Right lobe of liver (tissue), 6 donors: ENCODE results near the gene ZDHHC1. TPM values are rescaled to one million over a fixed set of nuclear protein-coding genes. Genes with fewer than 3 reads are reported as not detected.

Source experiments
- ATAC-seq, 4 donors: fragments of 200-7000 bp; cut with Tn5 transposase; one replicate each; pipeline ENCODE4 v1.9.1; 2020; ENCODE audit warnings: mild to moderate bottlenecking in 4 of 4, moderate library complexity in 4 of 4
- DNase-seq, 3 donors: peaks; one replicate each; pipeline ENCODE4 v3.0.0-alpha.2; 2020
- H3K27ac ChIP-seq, 3 donors: fragments of 200-600 bp; one replicate each; pipeline ENCODE4 v1.8.0; 2022
- H3K27me3 ChIP-seq, 2 donors: fragments of 200-600 bp; one replicate each; pipeline ENCODE4 v1.8.0; 2022
- H3K36me3 ChIP-seq, 4 donors: fragments of 200-600 bp; sonication (generic) in 1 of 4; one replicate each; pipeline versions ENCODE4 v1.5.1 to v1.8.0; 2017 to 2022; ENCODE audit warnings: control low read depth in 1 of 4
- H3K4me1 ChIP-seq, 4 donors: fragments of 200-600 bp; sonication (generic) in 1 of 4; one replicate each; pipeline versions ENCODE4 v1.5.1 to v1.8.0; 2017 to 2022; ENCODE audit warnings: control low read depth in 1 of 4
- H3K4me3 ChIP-seq, 3 donors: fragments of 200-600 bp; one replicate each; pipeline ENCODE4 v1.8.0; 2022
- H3K9me3 ChIP-seq, 4 donors: fragments of 200-600 bp; sonication (generic) in 1 of 4; one replicate each; pipeline versions ENCODE4 v1.5.1 to v1.8.0; 2017 to 2022; ENCODE audit warnings: control low read depth in 1 of 4
- POLR2A ChIP-seq: fragments of 450-650 bp; IDR thresholded peaks from one replicate; pipeline ENCODE4 v1.6.1; 2017; ENCODE audit warnings: antibody characterized with exemption, mild to moderate bottlenecking
- WGBS: methylation state at CpG from one replicate; pipeline ENCODE4 v1.1.6; 2018; ENCODE audit warnings: low coverage, low lambda C conversion rate; ENCODE audit not compliant: insufficient coverage; ENCODE audit errors: missing lambda C conversion rate; 5-methylcytosine and 5-hydroxymethylcytosine counted together
- intact Hi-C, 2 donors: fragments of 100-400 bp; cut with DNase I; formaldehyde crosslinking; loops; one replicate each; pipeline versions ENCODE4 v1.11.2 to v1.14.1; 2022
- total RNA-seq, 6 experiments: library from RNA; depleted of rRNA in 2 of 6; stranded (reverse); fragments of >200 nt in 2 of 6; fragmentation: NEBNext Ultra II Directional in 3 of 6; extraction: Animal tissue kit (Norgen Biotek cat#: 25700) in 3 of 6; gene quantifications; one replicate each; pipeline versions ENCODE4 v1.1.0 to v1.2.4, GENCODE V29; 2016 to 2023
- TF ChIP-seq, protein P1 (sequence below), 4 donors: fragments of 200-600 bp in 3 of 4; fragments of 450-650 bp in 1 of 4; IDR thresholded peaks; one replicate each; pipeline versions ENCODE4 v1.5.1 to v1.8.0; 2016 to 2022; ENCODE audit warnings: antibody characterized with exemption in 4 of 4, mild to moderate bottlenecking in 2 of 4
- donor health status: DM: no; HTN: yes; CAD: no.
- donor health status: DM: no; HTN: no; CAD: no.
- donor health status: DM: no; HTN: no; CAD: no.
- donor health status: DM: no; HTN: yes; CAD: no.
- donor health status: DM: no; HTN: yes; CAD: no.

The ZDHHC1 gene
- total RNA-seq, 6 experiments from 2014 or later = 1.2 to 4.0 (median 1.8) TPM

DNA sequence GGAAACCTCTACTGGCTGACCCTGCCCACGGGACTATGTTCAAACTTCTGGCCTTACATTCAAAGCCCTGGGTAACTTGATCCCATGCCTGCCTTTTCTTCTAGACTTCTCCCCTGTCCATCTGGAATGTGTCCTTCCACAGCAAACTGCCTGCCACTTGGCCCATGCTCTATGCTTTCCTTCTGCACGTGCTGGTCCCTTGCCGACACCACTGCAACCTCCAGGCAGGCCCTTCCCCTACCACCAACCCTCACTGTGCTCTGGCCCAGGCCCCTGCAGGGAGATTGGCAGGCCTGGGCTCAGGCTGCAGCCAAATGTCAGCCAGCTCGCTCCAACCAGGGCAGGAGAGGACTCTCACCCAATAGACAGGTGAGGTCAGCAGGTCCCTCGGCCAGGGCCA, 25.6 kb upstream of the ZDHHC1 start:
- TF ChIP-seq, protein P1, sequence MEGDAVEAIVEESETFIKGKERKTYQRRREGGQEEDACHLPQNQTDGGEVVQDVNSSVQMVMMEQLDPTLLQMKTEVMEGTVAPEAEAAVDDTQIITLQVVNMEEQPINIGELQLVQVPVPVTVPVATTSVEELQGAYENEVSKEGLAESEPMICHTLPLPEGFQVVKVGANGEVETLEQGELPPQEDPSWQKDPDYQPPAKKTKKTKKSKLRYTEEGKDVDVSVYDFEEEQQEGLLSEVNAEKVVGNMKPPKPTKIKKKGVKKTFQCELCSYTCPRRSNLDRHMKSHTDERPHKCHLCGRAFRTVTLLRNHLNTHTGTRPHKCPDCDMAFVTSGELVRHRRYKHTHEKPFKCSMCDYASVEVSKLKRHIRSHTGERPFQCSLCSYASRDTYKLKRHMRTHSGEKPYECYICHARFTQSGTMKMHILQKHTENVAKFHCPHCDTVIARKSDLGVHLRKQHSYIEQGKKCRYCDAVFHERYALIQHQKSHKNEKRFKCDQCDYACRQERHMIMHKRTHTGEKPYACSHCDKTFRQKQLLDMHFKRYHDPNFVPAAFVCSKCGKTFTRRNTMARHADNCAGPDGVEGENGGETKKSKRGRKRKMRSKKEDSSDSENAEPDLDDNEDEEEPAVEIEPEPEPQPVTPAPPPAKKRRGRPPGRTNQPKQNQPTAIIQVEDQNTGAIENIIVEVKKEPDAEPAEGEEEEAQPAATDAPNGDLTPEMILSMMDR (IDR thresholded peaks at IDR 0.05) = no peak
- no peak for TF ChIP-seq POLR2A
- Histone ChIP-seq H3K27me3 (no peaks in the 10 kb centered on the region), H3K4me1 (peaks cover 5 to 58% (median 38%) of the 10 kb centered on the region in 4 donors), H3K9me3 (no peaks in the 10 kb centered on the region), H3K27ac (no peak overlapping the region), H3K4me3 (no peak overlapping the region), H3K36me3 (peaks cover 0 to 3% (median 0%) of the 10 kb centered on the region in 4 donors)
- WGBS = 48% methylated on average over 2 of the region's 5 CpGs
- DNase-seq = peak; percentile 53 to 86 (median 82)
- intact Hi-C loops = no loop called here
- peak in 3 of 4 donors; percentile 28 to 56 (median 32) for ATAC-seq

DNA sequence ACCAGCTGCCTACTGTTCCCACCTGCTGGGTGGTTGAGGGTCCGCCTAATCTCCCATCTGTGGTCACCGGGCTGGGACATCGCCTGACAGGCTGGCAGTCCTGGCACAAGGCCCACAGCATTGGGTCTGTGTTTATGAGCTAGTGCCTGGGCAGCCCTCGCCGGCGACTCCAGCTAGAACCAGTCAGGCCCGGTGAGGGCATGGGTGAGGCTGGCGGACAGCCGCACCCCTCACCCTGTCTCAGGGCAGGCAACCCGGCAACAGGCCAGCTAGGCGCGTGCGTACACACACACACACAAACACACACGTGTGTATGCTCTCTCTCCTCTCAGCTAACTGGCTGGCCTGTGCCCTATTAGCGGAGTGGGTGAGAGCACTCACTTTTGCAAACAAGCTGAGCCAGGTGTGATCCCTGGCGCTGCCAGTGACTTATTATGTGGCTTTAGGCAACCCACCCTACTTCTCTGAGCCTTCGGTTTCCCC, 25.0 kb upstream of the ZDHHC1 start:
- intact Hi-C loops = no loop called here
- H3K9me3 ChIP-seq = no peaks in the 10 kb centered on the region
- no peaks in the 10 kb centered on the region for H3K27me3 ChIP-seq
- TF ChIP-seq POLR2A = no peak
- TF ChIP-seq, protein P1 (IDR thresholded peaks at IDR 0.05) = no peak
- H3K4me1 ChIP-seq = peaks cover 5 to 52% (median 32%) of the 10 kb centered on the region in 4 donors
- peaks cover 0 to 3% (median 0%) of the 10 kb centered on the region in 4 donors for H3K36me3 ChIP-seq
- no peak overlapping the region for H3K4me3 ChIP-seq
- WGBS = 27% methylated on average over 6 of the region's 17 CpGs
- H3K27ac ChIP-seq = no peak overlapping the region
- DNase-seq (peak; percentile 74 to 87 (median 81)), ATAC-seq (peak in 3 of 4 donors; percentile 35 to 48 (median 37))

DNA sequence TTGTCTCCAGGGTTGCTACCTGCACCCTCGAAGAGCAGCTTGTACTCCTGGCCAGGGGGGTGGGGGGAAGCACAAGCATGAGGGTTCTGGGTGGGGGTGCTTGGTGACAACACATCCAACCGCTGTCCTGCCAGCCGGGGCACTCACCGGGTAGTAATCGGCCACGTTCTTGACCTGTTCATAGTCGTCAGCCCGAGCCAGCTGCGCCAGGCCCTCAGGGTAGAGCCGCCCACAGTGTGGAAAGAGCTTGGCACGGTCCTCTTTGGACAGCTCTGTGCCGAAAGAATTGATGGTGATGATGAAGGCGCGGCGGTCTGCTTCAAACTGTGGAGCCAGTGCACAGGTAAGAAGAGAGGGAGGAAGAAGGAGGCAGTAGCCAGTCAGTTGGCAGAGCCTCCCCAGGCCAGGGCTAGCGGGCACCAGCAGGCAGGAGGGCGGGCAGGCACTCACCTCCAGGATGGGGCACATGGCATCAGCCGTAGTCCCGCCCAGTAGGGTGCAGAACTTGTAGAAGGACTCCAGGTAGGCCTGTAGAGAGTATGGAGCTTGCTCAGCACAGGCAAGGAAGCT, 22.6 kb upstream of the ZDHHC1 start:
- intact Hi-C loops = no loop called here
- 90% methylated on average over 2 of the region's 19 CpGs for WGBS
- Histone ChIP-seq H3K9me3 (no peaks in the 10 kb centered on the region), H3K27me3 (no peaks in the 10 kb centered on the region), H3K36me3 (peaks cover 0 to 3% (median 0%) of the 10 kb centered on the region in 4 donors), H3K4me3 (no peak overlapping the region), H3K4me1 (peaks cover 5 to 29% (median 17%) of the 10 kb centered on the region in 4 donors), H3K27ac (no peak overlapping the region)
- no peak for TF ChIP-seq POLR2A
- TF ChIP-seq, protein P1 (IDR thresholded peaks at IDR 0.05) = no peak
- DNase-seq = peak in 1 of 3 donors; percentile 48
- ATAC-seq = no peak

DNA sequence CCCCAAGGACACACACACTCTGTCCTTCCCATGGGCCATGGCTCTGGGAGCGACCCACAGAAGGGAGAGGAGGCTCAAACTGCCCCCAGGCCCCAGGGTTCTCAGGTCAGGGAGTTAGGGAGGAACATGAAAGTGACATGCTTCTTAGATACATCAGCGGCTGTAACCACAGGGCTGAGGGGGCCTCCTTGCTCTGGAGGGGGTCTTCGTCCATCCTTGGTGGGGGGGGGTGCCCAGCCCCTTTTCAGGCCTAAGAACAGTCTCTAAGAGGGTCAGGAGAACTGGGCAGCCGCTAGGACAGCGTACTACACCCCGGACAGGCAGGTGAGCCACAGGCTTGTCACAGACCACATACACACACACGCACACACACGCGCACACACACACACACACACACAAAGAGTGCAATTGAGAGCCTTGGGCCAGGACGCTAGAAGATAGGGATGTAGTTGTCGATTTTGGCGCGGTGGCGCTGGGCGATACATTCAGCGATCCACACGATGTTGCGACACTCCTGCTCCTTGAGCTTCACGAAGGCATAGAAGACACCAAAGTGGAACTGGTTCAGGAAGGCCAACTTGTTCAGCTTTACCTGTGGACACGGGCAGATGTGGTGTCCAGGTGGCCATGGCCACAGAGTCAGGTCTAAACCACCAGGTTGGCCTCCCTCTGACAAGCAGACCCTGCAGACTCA, 22.0 kb upstream of the ZDHHC1 start:
- intact Hi-C loops = no loop called here
- H3K36me3 ChIP-seq = peaks cover 0 to 3% (median 0%) of the 10 kb centered on the region in 4 donors
- ATAC-seq (no peak), DNase-seq (no peak)
- TF ChIP-seq, protein P1 (IDR thresholded peaks at IDR 0.05) = no peak
- TF ChIP-seq POLR2A = no peak
- WGBS = 90% methylated on average over 4 of the region's 20 CpGs
- H3K4me3 ChIP-seq = no peak overlapping the region
- peaks cover 0 to 23% (median 11%) of the 10 kb centered on the region in 4 donors for H3K4me1 ChIP-seq
- H3K9me3 ChIP-seq = no peaks in the 10 kb centered on the region
- H3K27me3 ChIP-seq = no peaks in the 10 kb centered on the region
- no peak overlapping the region for H3K27ac ChIP-seq
